Muscle layer of duodenum (tissue), 2 donors: ENCODE measurements around the gene RARB.

Source experiments
- H3K27ac ChIP-seq: one replicate; pipeline ENCODE4 v1.7.0; 2013; ENCODE audit warnings: mild to moderate bottlenecking, low read length
- H3K27me3 ChIP-seq: one replicate; pipeline ENCODE4 v1.7.0; 2013; ENCODE audit warnings: low read depth, mild to moderate bottlenecking, control low read depth, low read length
- H3K36me3 ChIP-seq, 2 donors: one replicate each; pipeline ENCODE4 v1.7.0; 2013; ENCODE audit warnings: low read length in 2 of 2, control low read depth in 1 of 2, mild to moderate bottlenecking in 1 of 2; ENCODE audit not compliant: insufficient read depth in 2 of 2, control insufficient read depth in 1 of 2
- H3K4me1 ChIP-seq, 2 donors: one replicate each; pipeline ENCODE4 v1.7.0; 2013; ENCODE audit warnings: low read length in 2 of 2, mild to moderate bottlenecking in 2 of 2, control low read depth in 1 of 2, moderate library complexity in 1 of 2; ENCODE audit not compliant: insufficient read depth in 2 of 2, control insufficient read depth in 1 of 2
- H3K4me3 ChIP-seq, 2 donors: one replicate each; pipeline ENCODE4 v1.7.0; 2013; ENCODE audit warnings: low read length in 2 of 2, low read depth in 1 of 2, mild to moderate bottlenecking in 1 of 2
- H3K9me3 ChIP-seq, 2 donors: one replicate each; pipeline ENCODE4 v1.7.0; 2013; ENCODE audit warnings: low read length in 2 of 2, control low read depth in 1 of 2, mild to moderate bottlenecking in 1 of 2; ENCODE audit not compliant: control insufficient read depth in 1 of 2
- donor health status: healthy.

Gene RARB

DNA sequence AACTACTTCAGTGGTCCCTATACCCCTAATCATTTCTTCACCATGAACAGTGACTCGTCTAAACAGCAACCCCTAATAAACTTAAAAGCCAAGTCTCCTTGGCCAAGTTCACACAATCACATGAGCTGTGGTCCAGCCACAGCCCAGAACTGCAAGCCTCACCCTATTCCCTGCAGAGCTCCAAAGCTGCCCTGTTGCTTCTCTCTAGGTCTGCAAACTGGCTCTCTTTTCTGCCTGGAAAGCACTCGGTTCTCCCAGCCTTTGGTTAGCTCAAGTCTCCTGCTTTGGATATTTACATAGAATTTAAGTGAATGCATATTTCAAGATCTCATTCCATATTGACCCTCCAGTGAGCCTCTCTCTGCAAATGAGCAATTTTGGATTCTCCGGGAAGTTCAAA lies 129.6 kb downstream of the RARB start:
- Histone ChIP-seq H3K36me3 (no peaks in the 10 kb centered on the region), H3K27me3 (no peaks in the 10 kb centered on the region), H3K4me1 (peaks cover 0 to 4% of the 10 kb centered on the region in 2 donors), H3K4me3 (no peak overlapping the region), H3K27ac (no peak overlapping the region), H3K9me3 (no peaks in the 10 kb centered on the region)

DNA sequence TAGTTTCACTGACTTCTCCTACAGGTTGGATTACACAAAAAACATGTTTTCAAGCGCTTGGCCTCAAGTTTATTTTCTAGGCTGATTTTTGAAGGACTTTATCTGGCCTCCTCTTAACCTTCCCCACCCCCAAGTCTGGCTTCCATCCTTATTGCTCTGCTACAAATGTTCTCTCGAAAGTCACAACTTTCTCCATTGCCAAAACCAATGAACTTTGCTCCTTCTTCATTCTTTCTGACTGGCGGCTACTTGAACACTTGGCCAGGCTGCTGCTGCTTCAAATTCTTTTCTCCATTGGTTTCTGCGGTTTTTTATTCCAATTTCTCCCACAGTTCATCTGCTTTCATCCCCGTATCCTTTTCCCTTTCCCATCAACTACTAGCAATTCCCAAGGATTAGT lies 130.1 kb downstream of the RARB start:
- Histone ChIP-seq H3K27ac (no peak overlapping the region), H3K4me1 (peaks cover 0 to 4% of the 10 kb centered on the region in 2 donors), H3K36me3 (no peaks in the 10 kb centered on the region), H3K27me3 (no peaks in the 10 kb centered on the region), H3K9me3 (no peaks in the 10 kb centered on the region), H3K4me3 (no peak overlapping the region)

DNA sequence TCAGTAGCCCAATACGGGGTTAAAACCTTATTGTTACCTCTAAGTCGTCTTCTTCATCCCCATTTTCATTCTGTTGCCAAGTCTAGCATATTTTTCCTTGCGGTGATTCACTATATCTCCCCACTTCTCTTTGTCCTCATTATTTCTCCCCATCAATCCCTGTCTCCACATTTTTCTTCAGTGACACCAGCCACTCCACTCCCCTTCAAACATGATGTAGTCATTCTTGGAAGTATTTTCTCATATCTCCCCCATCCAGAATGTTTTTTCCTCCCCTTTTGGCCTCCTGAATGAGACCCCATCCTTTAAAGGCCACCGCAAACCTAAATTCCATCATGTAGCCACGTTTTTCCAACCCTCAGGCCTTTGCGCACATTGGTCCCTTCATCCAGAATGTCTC lies 130.7 kb downstream of the RARB start:
- H3K36me3 ChIP-seq = no peaks in the 10 kb centered on the region
- no peak overlapping the region for H3K27ac ChIP-seq
- no peak overlapping the region for H3K4me3 ChIP-seq
- H3K9me3 ChIP-seq = no peaks in the 10 kb centered on the region
- H3K4me1 ChIP-seq = peaks cover 0 to 4% of the 10 kb centered on the region in 2 donors
- no peaks in the 10 kb centered on the region for H3K27me3 ChIP-seq

DNA sequence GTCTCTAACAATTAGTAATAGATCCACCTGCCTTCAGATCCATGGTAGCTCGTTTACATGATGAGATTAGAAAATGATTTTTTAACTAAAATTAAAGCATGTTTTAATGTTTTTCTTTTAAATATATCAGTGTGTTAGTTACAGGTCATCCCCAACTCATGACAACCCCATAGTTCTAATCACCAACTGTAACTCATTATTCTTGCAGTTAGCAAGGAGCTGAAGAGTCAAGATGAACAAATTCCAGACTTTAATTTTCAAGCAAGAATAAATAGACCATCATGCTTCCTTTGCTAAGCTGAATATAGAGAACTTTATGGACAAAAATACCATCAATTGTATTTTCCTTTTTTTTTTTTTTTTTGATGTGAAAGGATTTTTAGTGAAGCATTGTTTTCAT lies 135.5 kb downstream of the RARB start:
- Histone ChIP-seq H3K27ac (no peak overlapping the region), H3K9me3 (no peaks in the 10 kb centered on the region), H3K27me3 (no peaks in the 10 kb centered on the region), H3K4me1 (no peaks in the 10 kb centered on the region), H3K4me3 (no peak overlapping the region), H3K36me3 (no peaks in the 10 kb centered on the region)

DNA sequence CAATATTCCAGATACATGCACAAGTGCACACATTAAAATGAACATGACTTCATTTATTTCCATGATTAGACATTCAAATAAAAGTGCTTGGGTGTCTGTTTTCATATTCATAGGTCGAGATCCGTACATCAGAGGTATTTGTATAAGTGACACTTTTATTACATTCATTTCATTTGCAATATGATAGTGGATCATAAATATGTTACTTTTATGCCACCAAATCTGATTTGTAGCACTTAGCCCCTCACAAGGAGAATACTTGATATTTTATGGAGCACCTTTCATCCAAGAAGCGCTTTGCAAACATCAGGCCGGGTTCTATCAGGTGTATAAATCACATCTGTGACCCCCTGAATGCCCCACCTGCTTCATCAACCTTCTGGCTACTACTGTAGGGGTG lies 136.0 kb downstream of the RARB start:
- Histone ChIP-seq H3K27ac (no peak overlapping the region), H3K27me3 (no peaks in the 10 kb centered on the region), H3K9me3 (no peaks in the 10 kb centered on the region), H3K4me3 (no peak overlapping the region), H3K4me1 (no peaks in the 10 kb centered on the region), H3K36me3 (no peaks in the 10 kb centered on the region)

DNA sequence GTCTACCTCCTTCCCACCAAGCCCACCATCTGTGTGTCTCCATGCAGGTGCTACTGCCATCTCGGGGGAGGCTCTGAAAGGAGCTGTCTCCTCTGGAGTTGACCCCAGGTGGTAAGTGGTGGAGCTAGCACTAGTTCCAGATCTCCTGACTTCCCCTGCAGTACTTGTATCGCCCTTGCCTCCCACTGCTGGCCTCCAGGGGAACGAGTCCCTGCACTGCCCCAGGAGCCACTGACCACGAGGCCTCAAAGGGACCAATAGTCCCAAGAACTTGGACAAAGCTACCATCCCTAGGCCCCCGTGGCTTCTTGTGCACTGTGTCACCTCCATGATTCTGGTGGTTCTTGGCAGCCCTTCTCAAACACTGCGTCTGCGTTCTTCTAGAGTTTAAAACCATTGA lies 137.7 kb downstream of the RARB start:
- Histone ChIP-seq H3K36me3 (peaks cover 0 to 11% of the 10 kb centered on the region in 2 donors), H3K4me3 (no peak overlapping the region), H3K9me3 (no peaks in the 10 kb centered on the region), H3K27me3 (no peaks in the 10 kb centered on the region), H3K27ac (no peak overlapping the region), H3K4me1 (no peaks in the 10 kb centered on the region)

DNA sequence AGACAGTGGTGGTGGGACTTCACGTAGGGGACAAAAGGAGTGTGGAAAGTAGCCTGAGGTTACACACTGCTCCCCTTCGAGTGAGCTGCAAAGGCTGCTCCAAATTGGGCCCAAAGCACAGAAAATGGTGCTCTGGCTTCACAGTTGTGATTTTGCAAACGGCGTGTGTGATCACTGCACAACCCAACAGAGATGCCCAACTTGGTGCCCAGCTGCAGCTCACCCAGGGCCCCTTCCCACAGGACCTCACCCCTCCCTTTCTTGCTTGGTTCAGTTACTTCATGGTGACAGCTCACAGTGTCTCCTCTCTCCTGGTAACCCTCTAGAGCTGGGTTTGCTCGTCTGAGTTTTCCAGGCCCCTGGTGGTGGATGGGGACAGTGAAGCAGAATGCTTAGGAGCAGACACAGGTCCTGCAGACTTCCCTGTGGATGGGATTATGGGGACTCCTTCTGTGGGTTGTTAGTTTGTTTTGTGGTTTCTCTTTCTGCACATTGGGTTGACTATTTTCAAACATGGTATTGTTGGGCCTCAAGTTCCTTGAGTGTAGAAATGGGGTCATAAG lies 138.4 kb downstream of the RARB start:
- Histone ChIP-seq H3K27ac (no peak overlapping the region), H3K4me3 (no peak overlapping the region), H3K4me1 (no peaks in the 10 kb centered on the region), H3K36me3 (peaks cover 0 to 14% of the 10 kb centered on the region in 2 donors), H3K27me3 (no peaks in the 10 kb centered on the region), H3K9me3 (no peaks in the 10 kb centered on the region)

DNA sequence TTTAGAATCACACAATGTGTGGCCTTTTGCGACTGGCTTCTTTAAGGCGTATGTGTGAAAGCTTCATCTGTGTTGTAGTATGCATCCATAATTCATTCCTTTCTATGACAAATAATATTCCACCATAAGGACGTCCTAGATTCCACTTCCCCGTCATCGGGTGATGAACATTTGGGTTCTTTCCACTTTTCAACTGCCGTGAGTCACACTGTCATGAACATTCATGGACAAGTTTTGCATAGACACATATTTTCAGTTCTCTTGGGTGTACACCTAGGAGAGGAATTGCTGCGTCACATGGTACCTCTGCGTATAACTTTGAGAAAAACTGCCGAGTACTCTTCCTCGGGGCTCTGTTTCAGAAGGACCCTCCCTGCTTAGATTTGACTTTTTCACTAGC lies 139.3 kb downstream of the RARB start:
- H3K27ac ChIP-seq = no peak overlapping the region
- no peaks in the 10 kb centered on the region for H3K27me3 ChIP-seq
- H3K4me3 ChIP-seq = no peak overlapping the region
- H3K4me1 ChIP-seq = no peaks in the 10 kb centered on the region
- peaks cover 0 to 21% of the 10 kb centered on the region in 2 donors for H3K36me3 ChIP-seq
- no peaks in the 10 kb centered on the region for H3K9me3 ChIP-seq

DNA sequence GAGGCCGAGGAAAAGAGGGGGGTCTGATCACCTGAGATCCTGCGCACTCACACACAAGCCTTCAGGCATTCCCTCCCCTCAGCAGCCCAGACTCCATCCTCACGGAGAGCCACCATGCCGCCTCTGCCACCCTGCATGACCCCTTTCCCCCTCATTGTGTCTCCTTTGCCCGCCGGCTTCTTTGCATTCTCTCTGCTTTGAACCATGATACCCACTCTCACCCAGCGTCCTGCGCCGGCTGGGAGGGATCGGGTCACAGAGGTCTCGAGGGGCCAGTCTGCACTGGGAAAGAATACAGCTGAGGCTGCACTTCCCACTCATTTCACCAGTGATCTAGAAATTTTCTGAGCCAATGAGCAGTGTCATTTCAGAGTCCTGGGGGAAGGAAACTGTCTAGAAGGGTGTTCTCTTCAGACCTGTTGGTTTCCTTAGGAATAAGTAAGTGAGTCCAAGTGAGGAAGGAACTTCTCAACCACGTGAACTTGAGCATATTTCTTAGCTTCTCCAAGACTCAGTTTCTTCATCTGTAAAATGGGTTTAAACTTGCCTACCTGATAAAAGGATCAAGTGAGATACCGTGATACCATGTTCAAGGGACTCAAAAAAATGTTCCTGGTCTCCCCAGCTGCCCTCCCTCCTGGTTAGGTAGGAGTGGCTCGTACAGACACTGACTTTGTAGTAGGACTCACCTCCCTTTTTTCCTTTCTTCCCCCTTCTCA lies 139.9 kb downstream of the RARB start:
- no peaks in the 10 kb centered on the region for H3K4me1 ChIP-seq

DNA sequence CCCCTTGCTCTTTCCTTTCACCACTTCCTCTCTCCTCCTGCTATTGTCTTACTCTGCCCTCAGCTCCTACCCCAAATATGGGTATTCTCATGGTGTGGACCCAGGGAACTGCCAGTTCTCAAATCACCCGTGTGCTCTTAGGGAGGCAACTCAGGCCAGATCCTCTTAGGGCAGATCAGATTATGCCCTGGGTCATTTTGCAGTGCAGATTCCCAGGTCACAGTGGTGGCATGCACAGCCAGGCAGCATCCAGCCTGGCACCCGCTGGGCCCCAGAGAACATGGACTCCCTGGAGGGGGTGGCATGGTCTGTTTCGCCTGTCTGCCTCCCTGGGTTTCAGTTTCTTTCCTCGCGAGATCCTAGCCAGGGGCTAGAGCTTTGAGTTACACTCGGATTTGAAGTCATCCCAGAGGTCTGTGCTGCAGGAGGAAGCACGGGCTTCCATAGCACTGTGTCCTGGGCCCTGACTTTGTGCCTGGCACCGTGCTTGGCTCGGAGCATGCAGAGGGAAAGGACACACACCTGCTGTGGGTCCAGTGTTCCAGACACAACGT lies 140.5 kb downstream of the RARB start:
- Histone ChIP-seq H3K4me1 (no peaks in the 10 kb centered on the region), H3K4me3 (no peak overlapping the region), H3K27me3 (no peaks in the 10 kb centered on the region), H3K36me3 (peaks cover 0 to 25% of the 10 kb centered on the region in 2 donors), H3K27ac (no peak overlapping the region), H3K9me3 (no peaks in the 10 kb centered on the region)

More for the DNA sequence above, 139.9 kb downstream of the RARB start:
- Histone ChIP-seq H3K9me3 (no peaks in the 10 kb centered on the region), H3K4me3 (no peak overlapping the region), H3K27me3 (no peaks in the 10 kb centered on the region), H3K36me3 (peaks cover 0 to 21% of the 10 kb centered on the region in 2 donors), H3K27ac (no peak overlapping the region)

DNA sequence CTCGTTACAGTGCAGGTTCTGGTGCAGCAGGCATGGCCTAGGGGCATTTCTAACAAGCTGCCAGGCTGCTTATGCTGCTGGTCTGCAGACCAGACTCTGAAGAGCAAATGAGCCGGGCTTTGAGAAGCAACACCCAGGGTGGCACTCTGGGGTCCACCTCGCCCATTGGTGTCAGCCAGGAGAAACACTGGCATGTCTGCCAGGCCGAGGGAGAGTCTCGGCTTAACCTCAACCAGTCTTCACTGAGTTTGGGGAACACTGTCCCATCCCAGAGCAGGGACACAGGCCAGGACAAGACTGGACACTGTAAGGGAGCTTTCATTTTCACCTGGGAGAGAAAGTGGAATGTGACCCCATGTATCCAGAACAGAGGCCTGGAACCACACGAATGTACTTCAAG lies 143.2 kb downstream of the RARB start:
- Histone ChIP-seq H3K9me3 (no peaks in the 10 kb centered on the region), H3K27me3 (no peaks in the 10 kb centered on the region), H3K27ac (no peak overlapping the region), H3K36me3 (peaks cover 0 to 25% of the 10 kb centered on the region in 2 donors), H3K4me1 (no peaks in the 10 kb centered on the region), H3K4me3 (no peak overlapping the region)
